SU-DHL-6 (cell line): ENCODE data around the gene PA2G4.
"Not testable (repeated sequence)": the region's sequence is repeated elsewhere in the genome, so short reads cannot be mapped to it uniquely, and the experiment has no call there.

Source experiments
- EZH2phosphoT487 ChIP-seq: fragments of 200-600 bp; sonication (generic), shearing (Covaris generic); conservative IDR thresholded peaks from 2 replicates; pipeline ENCODE4 v1.6.1; 2018; ENCODE audit warnings: mild to moderate bottlenecking, antibody characterized with exemption, low read length, moderate library complexity, mixed read lengths
- TF ChIP-seq, protein P1 (sequence below): fragments of 200-600 bp; sonication (generic); IDR thresholded peaks from one replicate; pipeline ENCODE4 v1.5.1; 2017; ENCODE audit warnings: antibody characterized with exemption, mild to moderate bottlenecking, low read length, moderate library complexity; ENCODE audit not compliant: insufficient read depth, poor library complexity, severe bottlenecking

GRCh38 chr12:56059964-56060363, 44.4 kb upstream of the PA2G4 start:
- TF ChIP-seq, protein P1, sequence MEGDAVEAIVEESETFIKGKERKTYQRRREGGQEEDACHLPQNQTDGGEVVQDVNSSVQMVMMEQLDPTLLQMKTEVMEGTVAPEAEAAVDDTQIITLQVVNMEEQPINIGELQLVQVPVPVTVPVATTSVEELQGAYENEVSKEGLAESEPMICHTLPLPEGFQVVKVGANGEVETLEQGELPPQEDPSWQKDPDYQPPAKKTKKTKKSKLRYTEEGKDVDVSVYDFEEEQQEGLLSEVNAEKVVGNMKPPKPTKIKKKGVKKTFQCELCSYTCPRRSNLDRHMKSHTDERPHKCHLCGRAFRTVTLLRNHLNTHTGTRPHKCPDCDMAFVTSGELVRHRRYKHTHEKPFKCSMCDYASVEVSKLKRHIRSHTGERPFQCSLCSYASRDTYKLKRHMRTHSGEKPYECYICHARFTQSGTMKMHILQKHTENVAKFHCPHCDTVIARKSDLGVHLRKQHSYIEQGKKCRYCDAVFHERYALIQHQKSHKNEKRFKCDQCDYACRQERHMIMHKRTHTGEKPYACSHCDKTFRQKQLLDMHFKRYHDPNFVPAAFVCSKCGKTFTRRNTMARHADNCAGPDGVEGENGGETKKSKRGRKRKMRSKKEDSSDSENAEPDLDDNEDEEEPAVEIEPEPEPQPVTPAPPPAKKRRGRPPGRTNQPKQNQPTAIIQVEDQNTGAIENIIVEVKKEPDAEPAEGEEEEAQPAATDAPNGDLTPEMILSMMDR, result not testable (repeated sequence)
- not testable (repeated sequence) for TF ChIP-seq EZH2phosphoT487
